PFSK-1 (cell line): Measurements from ENCODE around the gene UMODL1.

Experiments
- FOXP2 ChIP-seq: optimal IDR thresholded peaks from 2 replicates; pipeline ENCODE3; 2011; ENCODE audit warnings: borderline replicate concordance, control low read depth, inconsistent platforms; ENCODE audit not compliant: insufficient read depth; ENCODE audit errors: extremely low read length, extremely low read depth
- POLR2AphosphoS5 ChIP-seq: IDR thresholded peaks from 2 replicates; pipeline ENCODE4 v1.6.1; 2012; ENCODE audit warnings: low read depth, mild to moderate bottlenecking, control low read depth, low read length, moderate library complexity
- REST ChIP-seq, 2 experiments: IDR thresholded peaks; 2 replicates each; pipeline versions ENCODE4 v1.6.1 to v1.8.0; 2011 to 2012; ENCODE audit warnings: low read depth in 2 of 2, low read length in 2 of 2, control low read depth in 1 of 2, inconsistent platforms in 1 of 2, mild to moderate bottlenecking in 1 of 2, moderate library complexity in 1 of 2; ENCODE audit not compliant: insufficient read depth in 1 of 2
- SIN3A ChIP-seq: IDR thresholded peaks from 2 replicates; pipeline ENCODE4 v1.6.1; 2012; ENCODE audit warnings: mild to moderate bottlenecking, low read length, moderate library complexity, borderline replicate concordance; ENCODE audit not compliant: insufficient read depth
- TAF1 ChIP-seq: IDR thresholded peaks from 2 replicates; pipeline ENCODE4 v1.6.1; 2012; ENCODE audit warnings: low read length, control low read depth, borderline replicate concordance; ENCODE audit not compliant: insufficient read depth

Gene UMODL1

DNA sequence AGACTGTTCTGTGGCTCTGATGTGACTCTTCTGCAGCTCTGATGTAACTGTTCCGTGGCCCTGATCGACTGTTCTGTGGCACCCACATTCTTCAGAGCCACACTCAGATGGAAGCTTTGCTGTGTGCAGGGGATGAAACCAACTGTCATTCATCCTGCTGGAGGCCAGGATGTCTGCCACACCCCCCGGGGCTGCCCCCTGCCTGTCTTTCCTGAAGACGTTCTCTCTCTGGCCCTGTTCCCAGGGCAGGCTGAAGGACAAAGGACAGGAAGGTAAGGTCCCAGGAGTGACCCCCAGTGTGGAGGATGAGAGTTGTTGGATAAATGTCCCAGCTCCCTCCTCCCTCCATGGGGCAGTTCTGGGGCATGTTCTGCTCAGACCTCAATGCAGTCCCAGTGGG, 29.4 kb upstream of the UMODL1 start:
- TF ChIP-seq SIN3A (no peak), POLR2AphosphoS5 (no peak), REST (IDR thresholded peaks at IDR 0.05; ENCODE audit: insufficient read depth in 1 of 2, low read depth in 2 of 2, low read length in 2 of 2) (no peak), TAF1 (no peak), FOXP2 (no peak)

GRCh38 chr21:42042651-42043050, 28.5 kb upstream of the UMODL1 start:
- TF ChIP-seq POLR2AphosphoS5 = no peak
- no peak for TF ChIP-seq REST (IDR thresholded peaks at IDR 0.05; ENCODE audit: insufficient read depth in 1 of 2, low read depth in 2 of 2, low read length in 2 of 2)
- TF ChIP-seq SIN3A = no peak
- no peak for TF ChIP-seq FOXP2
- TF ChIP-seq TAF1 = no peak

GRCh38 chr21:42043201-42043895, 27.8 kb upstream of the UMODL1 start:
- no peak for TF ChIP-seq FOXP2
- no peak for TF ChIP-seq SIN3A
- no peak for TF ChIP-seq POLR2AphosphoS5
- TF ChIP-seq REST (IDR thresholded peaks at IDR 0.05; ENCODE audit: insufficient read depth in 1 of 2, low read depth in 2 of 2, low read length in 2 of 2) = no peak
- no peak for TF ChIP-seq TAF1

DNA sequence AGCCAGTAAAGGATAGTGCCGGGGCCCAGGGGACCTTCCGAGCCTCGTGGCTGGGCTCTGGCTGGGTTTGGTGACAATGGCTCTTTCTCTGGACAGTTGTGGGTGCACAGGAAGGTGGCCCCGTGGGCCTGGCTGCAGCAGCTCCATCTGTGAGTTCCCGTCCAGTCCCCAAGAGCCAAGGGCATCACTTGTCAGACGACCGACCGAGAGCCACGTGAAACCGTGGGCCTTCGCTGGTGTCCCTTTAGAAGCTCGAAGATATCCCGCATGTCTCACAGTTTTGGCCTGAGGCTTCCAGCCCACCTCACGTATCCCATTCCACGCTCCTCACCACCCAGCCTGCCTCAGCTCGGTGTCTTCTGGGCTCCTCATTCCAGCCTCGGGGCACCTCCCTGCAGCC, 27.2 kb upstream of the UMODL1 start:
- no peak for TF ChIP-seq POLR2AphosphoS5
- TF ChIP-seq REST (IDR thresholded peaks at IDR 0.05; ENCODE audit: insufficient read depth in 1 of 2, low read depth in 2 of 2, low read length in 2 of 2) = no peak
- no peak for TF ChIP-seq SIN3A
- TF ChIP-seq FOXP2 = no peak
- no peak for TF ChIP-seq TAF1
